Gastrocnemius medialis (tissue), 4 donors: ENCODE data around the gene UROC1.

ENCODE experiments used
- POLR2A ChIP-seq, 2 donors: fragments of 450-650 bp; IDR thresholded peaks; one replicate each; pipeline ENCODE4 v1.6.1; 2017; ENCODE audit warnings: antibody characterized with exemption in 2 of 2, mild to moderate bottlenecking in 2 of 2, moderate library complexity in 2 of 2
- TF ChIP-seq, protein P1 (sequence below), 5 experiments: fragments of 450-650 bp in 3 of 5; fragments of 200-600 bp in 2 of 5; sonication (generic) in 2 of 5; IDR thresholded peaks in 4 of 5; conservative IDR thresholded peaks in 1 of 5; 1 replicate in 4 of 5; 2 replicates in 1 of 5; pipeline ENCODE4 v1.5.1; 2016 to 2019; ENCODE audit warnings: antibody characterized with exemption in 5 of 5, mild to moderate bottlenecking in 3 of 5, moderate library complexity in 3 of 5

DNA sequence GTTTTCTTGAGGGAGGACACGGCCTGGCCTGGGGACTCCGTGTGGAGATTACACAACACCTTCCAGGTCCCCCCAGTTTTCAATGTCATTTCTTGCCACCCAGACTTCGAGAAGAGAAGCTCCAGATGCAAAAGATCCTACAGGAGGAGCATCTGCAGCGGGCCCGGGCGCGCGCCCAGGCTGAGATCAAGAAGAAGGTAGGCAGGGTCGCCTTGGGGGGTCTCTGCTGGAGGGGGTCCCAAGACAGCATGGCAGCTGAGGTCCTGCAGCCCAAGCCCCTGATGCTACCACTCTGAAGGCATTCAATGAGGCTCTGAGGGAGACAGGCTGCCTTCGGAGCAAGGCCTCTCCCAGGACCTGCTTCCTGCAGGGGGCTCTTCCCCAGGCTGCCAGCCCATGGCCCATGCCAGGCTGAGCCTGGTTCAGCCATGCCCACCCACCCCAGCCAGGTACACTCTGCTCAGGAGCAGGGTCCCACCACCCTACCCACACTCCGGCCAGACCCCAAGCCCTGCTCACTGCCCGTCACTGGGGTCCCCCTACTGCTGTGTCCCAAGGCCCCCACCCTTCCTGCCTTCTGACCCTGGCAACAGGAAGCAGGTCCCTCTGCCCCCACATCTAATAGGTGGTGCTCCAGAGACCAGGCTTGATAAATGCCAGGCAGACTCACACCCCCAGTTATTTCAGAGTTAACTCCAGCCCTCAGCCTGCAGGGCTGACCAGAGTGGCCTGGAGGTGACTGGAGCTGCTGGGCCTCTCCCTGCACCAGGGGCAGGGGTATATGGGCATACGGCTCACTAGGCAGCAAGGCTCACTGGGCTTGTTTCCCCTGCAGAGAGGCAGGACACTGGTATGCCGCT, 81.9 kb downstream of the UROC1 start:
- TF ChIP-seq, protein P1, sequence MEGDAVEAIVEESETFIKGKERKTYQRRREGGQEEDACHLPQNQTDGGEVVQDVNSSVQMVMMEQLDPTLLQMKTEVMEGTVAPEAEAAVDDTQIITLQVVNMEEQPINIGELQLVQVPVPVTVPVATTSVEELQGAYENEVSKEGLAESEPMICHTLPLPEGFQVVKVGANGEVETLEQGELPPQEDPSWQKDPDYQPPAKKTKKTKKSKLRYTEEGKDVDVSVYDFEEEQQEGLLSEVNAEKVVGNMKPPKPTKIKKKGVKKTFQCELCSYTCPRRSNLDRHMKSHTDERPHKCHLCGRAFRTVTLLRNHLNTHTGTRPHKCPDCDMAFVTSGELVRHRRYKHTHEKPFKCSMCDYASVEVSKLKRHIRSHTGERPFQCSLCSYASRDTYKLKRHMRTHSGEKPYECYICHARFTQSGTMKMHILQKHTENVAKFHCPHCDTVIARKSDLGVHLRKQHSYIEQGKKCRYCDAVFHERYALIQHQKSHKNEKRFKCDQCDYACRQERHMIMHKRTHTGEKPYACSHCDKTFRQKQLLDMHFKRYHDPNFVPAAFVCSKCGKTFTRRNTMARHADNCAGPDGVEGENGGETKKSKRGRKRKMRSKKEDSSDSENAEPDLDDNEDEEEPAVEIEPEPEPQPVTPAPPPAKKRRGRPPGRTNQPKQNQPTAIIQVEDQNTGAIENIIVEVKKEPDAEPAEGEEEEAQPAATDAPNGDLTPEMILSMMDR (IDR thresholded peaks at IDR 0.05 in 4 of 5, conservative IDR thresholded peaks at IDR 0.05 in 1 of 5) = no peak
- no peak for TF ChIP-seq POLR2A (IDR thresholded peaks at IDR 0.05)
